ENCODE results near the gene GET4. TPM values are rescaled to one million over a fixed set of nuclear protein-coding genes. Genes with fewer than 3 reads are reported as not detected.

GET4 gene, protein sequence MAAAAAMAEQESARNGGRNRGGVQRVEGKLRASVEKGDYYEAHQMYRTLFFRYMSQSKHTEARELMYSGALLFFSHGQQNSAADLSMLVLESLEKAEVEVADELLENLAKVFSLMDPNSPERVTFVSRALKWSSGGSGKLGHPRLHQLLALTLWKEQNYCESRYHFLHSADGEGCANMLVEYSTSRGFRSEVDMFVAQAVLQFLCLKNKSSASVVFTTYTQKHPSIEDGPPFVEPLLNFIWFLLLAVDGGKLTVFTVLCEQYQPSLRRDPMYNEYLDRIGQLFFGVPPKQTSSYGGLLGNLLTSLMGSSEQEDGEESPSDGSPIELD
- 10 to 100 TPM; 32.1 to 36.3 TPM for total RNA-seq

DNA sequence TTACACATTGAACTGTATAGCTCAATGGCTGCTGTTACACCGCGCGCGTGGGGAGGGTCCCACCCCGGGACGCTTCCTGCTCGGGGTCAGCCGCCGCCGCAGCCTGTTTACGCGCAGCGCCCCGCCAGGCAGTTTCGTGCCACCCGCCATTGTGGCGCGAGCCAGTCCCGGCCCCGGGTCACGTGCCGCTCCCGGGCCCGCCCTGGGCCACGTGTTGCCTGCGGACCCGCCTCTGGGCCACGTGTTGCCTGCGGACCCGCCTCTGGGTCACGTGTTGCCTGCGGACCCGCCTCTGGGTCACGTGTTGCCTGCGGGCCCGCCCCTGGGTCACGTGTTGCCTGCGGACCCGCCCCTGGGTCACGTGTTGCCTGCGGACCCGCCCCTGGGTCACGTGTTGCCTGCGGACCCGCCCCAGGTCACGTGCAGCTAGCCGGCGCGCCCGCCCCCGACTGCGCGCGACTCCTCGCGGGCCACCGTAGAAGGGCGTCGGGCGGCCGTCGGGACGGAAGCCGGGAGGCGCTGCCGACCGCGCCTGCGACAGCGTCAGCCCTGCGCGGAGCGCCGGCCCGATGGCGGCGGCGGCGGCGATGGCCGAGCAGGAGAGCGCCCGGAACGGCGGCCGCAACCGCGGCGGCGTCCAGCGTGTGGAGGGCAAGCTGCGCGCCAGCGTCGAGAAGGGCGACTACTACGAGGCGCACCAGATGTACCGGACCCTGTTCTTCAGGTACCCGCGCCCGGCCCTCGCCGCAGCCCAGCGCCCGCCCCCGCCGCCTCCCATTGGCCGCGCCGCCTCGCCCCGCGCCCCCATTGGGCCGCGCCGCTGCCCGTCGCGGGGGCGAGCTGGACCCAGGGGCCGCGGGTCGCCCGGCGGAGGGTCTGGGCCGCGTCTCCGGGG, at the start of gene GET4:
TSS of gene GET4 (plus strand) at position 478 of the 895 bp plus-strand sequence. CDS start at position 570, 92 bp downstream.
- ChIA-PET POLR2A (interaction anchor here (0.5 kb wide), 1 partner anchor 529 kb away, joined by 3 read pairs; no protein-coding TSS in a partner anchor), CTCF (interaction anchor here (1.0 to 1.3 kb wide), 2 partner anchors 63 to 99 kb away, joined by 3 to 4 read pairs; partner anchors contain the start of gene COX19)
- no peaks in the 10 kb centered on the region for H3K9me3 Mint-ChIP-seq

GRCh38 chr7:828793-829561, 47.4 kb upstream of the GET4 start:
- POLR2A ChIA-PET: no interaction called here
- Mint-ChIP-seq H3K4me3 (no peak overlapping the region), H3K27me3 (no peaks in the 10 kb centered on the region), H3K36me3 (ENCODE audit: low read depth) (peaks cover 14% of the 10 kb centered on the region), H3K27ac (no peak overlapping the region), H3K9me3 (no peaks in the 10 kb centered on the region), H3K4me1 (peaks cover 61% of the 10 kb centered on the region)
- CTCF ChIA-PET: interaction anchor here (0.6 to 1.2 kb wide), 3 partner anchors 94 to 775 kb away, joined by 3 read pairs; no protein-coding TSS in a partner anchor
- DNase-seq: no peak

More for the DNA sequence above, at the start of gene GET4:
- H3K4me3 Mint-ChIP-seq: peak within 1 kb of the TSS; percentile 86
- H3K4me1 Mint-ChIP-seq: peaks cover 36% of the 10 kb centered on the region
- H3K27ac Mint-ChIP-seq: peak within 1 kb of the TSS; percentile 92
- peaks cover 25% of the 10 kb centered on the region for H3K36me3 Mint-ChIP-seq (ENCODE audit: low read depth)
- no peaks in the 10 kb centered on the region for H3K27me3 Mint-ChIP-seq
- DNase-seq: peak; percentile 93

DNA sequence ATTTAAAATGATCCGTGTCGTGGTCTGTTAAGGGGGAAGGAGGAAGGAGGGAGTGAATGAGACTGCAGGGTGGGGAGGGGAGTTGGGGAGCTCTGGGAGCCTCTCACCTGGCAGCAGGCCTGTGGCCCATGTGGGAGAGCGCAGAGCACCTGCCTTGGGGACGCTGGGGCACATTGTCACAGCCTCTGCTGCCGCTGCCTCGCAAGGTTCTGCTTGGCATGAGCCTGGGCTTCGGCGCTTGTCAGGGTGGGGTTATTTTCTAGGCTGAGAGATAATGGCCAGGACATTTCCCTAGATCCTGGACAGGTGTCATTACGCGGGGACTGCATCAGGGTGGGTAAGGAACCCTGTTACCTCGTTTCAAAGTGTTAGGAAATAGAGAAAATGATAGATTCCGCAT, 46.3 kb upstream of the GET4 start:
- peak overlapping the region; percentile 95 for H3K27ac Mint-ChIP-seq
- no peak overlapping the region for H3K4me3 Mint-ChIP-seq
- POLR2A ChIA-PET: no interaction called here
- no peak for DNase-seq
- CTCF ChIA-PET: interaction anchor here (0.7 kb wide), 1 partner anchor 776 kb away, joined by 3 read pairs; no protein-coding TSS in a partner anchor
- H3K4me1 Mint-ChIP-seq: peaks cover 56% of the 10 kb centered on the region
- H3K9me3 Mint-ChIP-seq: no peaks in the 10 kb centered on the region
- no peaks in the 10 kb centered on the region for H3K27me3 Mint-ChIP-seq
- H3K36me3 Mint-ChIP-seq (ENCODE audit: low read depth): peaks cover 14% of the 10 kb centered on the region

DNA sequence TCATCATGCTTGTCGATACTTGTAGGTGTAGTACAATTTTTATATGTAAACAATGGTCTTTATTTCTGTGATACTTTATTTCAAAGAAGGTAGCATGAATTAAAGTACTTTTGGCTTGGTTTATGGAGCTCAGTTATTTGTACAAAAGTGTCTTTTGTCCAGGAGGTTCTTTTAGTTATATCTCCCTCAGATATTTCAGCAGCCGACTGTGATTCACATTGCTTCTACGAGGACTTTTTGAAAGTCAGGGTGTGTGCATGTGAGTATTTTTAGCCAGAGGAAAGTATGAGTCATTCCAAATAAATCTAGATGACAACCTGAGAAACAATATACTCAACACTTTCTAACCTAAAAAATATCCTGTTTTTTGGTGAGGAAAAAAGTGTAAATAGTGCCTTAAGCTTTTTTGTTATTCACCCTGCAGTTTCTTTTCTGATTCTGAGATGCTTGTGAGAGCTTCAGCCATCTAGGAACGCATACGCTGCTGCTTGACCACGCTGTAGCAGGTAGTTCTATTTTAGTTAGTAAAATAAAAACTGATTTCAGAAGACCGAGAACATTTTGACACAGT, 44.7 kb upstream of the GET4 start:
- no peaks in the 10 kb centered on the region for H3K27me3 Mint-ChIP-seq
- H3K4me1 Mint-ChIP-seq: peaks cover 60% of the 10 kb centered on the region
- CTCF ChIA-PET: interaction anchor here (0.6 to 1.7 kb wide), 4 partner anchors 8 to 17 kb away, joined by 3 to 5 read pairs (median 4); no protein-coding TSS in a partner anchor
- H3K27ac Mint-ChIP-seq: peak overlapping the region; percentile 95
- peak overlapping the region; percentile 70 for H3K4me3 Mint-ChIP-seq
- peaks cover 13% of the 10 kb centered on the region for H3K36me3 Mint-ChIP-seq (ENCODE audit: low read depth)
- DNase-seq: peak; percentile 31
- no peaks in the 10 kb centered on the region for H3K9me3 Mint-ChIP-seq
- POLR2A ChIA-PET: interaction anchor here (0.6 kb wide), 1 partner anchor 70 kb away, joined by 3 read pairs; no protein-coding TSS in a partner anchor

GRCh38 chr7:832167-832967, 44.0 kb upstream of the GET4 start, which contains the start of gene SUN1:
Gene SUN1 (plus strand): TSS chr7:832476. CDS start chr7:832525, 49 bp downstream.
- H3K4me3 Mint-ChIP-seq: peak within 1 kb of the TSS; percentile 70
- H3K27ac Mint-ChIP-seq: peak within 1 kb of the TSS; percentile 95
- H3K4me1 Mint-ChIP-seq: peaks cover 57% of the 10 kb centered on the region
- ChIA-PET POLR2A (interaction anchor here (0.6 kb wide), 1 partner anchor 69 kb away, joined by 3 read pairs; no protein-coding TSS in a partner anchor), CTCF (interaction anchor here (0.6 to 1.7 kb wide), 6 partner anchors 8 to 570 kb away, joined by 3 to 5 read pairs (median 4); no protein-coding TSS in a partner anchor)
- DNase-seq: peak; percentile 81
- no peaks in the 10 kb centered on the region for H3K27me3 Mint-ChIP-seq
- H3K9me3 Mint-ChIP-seq: no peaks in the 10 kb centered on the region
- peaks cover 13% of the 10 kb centered on the region for H3K36me3 Mint-ChIP-seq (ENCODE audit: low read depth)

DNA sequence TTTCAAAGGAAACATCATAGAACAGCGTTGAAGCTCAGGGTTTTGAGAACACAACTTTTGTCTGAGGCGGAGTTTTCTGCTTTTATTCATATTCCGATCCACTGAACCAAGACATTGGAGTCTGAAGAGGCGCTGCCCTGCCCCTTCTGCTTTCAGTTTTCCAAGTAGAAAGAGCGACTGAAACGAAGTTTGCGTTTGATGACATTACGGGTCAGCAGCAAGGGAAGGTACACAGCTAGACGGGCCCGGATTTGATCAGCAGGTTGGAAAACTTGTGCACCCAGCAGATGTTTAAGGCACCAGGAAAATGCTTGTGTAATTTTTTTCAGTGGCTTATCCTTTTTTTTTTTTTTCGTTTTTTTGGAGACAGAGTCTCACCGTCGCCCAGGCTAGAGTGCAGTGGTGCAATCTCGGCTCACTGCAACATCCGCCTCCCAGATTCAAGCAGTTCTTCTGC, 43.4 kb upstream of the GET4 start:
- H3K4me3 Mint-ChIP-seq: peak overlapping the region; percentile 70
- CTCF ChIA-PET: interaction anchor here (0.9 to 1.7 kb wide), 3 partner anchors 16 to 571 kb away, joined by 3 to 4 read pairs (median 4); no protein-coding TSS in a partner anchor
- no peak for DNase-seq
- peaks cover 13% of the 10 kb centered on the region for H3K36me3 Mint-ChIP-seq (ENCODE audit: low read depth)
- peaks cover 57% of the 10 kb centered on the region for H3K4me1 Mint-ChIP-seq
- POLR2A ChIA-PET: no interaction called here
- peak overlapping the region; percentile 95 for H3K27ac Mint-ChIP-seq
- H3K27me3 Mint-ChIP-seq: no peaks in the 10 kb centered on the region
- no peaks in the 10 kb centered on the region for H3K9me3 Mint-ChIP-seq

DNA sequence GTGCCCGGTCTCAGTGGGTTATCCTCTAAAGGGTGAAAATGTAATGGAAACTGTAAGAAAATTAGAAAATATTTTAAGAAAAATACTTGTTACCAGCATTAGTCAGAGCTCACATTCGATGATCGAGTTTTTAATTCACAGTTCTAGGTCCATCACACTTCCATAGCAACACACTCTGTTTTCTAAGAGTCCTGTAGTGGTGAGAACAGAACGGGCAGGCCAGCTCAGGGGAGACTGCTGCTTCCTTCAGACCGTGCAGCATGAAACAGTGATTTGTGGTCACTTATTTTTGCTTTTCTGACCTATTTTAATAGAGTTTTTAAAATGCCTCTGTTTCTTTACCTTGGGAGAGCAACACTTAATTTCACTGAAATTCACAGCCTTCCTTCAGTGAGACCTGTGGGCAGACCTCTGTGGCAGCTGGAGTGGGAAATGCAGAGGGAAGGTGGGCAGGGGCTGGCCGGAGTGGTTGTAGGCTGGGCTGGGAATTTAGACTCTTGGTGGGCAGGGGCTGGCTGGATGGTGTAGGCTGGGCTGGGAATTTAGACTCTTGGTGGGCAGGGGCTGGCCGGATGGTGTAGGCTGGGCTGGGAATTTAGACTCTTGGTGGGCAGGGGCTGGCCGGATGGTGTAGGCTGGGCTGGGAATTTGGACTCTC, 42.6 kb upstream of the GET4 start:
- no peak for DNase-seq
- H3K9me3 Mint-ChIP-seq: no peaks in the 10 kb centered on the region
- peaks cover 53% of the 10 kb centered on the region for H3K4me1 Mint-ChIP-seq
- H3K27me3 Mint-ChIP-seq: no peaks in the 10 kb centered on the region
- peak overlapping the region; percentile 95 for H3K27ac Mint-ChIP-seq
- no peak overlapping the region for H3K4me3 Mint-ChIP-seq
- ChIA-PET CTCF (interaction anchor here (1.4 to 1.7 kb wide), 2 partner anchors 15 to 27 kb away, joined by 4 read pairs; no protein-coding TSS in a partner anchor), POLR2A (interaction anchor here (0.6 kb wide), 1 partner anchor 238 kb away, joined by 3 read pairs; no protein-coding TSS in a partner anchor)
- H3K36me3 Mint-ChIP-seq (ENCODE audit: low read depth): peaks cover 15% of the 10 kb centered on the region

DNA sequence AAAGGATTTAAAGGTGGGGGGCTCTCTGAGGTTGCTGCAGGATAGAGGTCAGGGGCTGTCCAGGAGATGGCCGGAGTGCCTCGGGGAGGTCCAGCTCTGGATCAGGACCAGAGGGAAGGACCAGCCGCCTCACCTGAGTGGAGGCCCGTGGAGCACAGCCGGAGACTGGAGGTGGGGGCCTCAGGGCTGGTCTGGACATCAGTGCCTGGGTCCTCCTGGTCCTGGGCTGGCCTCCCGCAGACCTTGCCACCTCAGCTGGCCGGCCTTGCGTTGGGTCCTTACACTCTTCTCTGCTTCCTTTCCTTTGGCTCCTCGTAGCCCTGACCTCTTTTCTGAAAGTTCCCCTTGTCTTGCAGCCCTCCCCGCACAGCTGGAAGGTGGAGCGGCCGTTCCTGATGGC, 42.1 kb upstream of the GET4 start:
- ChIA-PET CTCF (no interaction called here), POLR2A (no interaction called here)
- DNase-seq: no peak
- Mint-ChIP-seq H3K4me1 (peaks cover 49% of the 10 kb centered on the region), H3K27ac (no peak overlapping the region), H3K4me3 (no peak overlapping the region), H3K27me3 (no peaks in the 10 kb centered on the region), H3K36me3 (ENCODE audit: low read depth) (peaks cover 19% of the 10 kb centered on the region), H3K9me3 (no peaks in the 10 kb centered on the region)

DNA sequence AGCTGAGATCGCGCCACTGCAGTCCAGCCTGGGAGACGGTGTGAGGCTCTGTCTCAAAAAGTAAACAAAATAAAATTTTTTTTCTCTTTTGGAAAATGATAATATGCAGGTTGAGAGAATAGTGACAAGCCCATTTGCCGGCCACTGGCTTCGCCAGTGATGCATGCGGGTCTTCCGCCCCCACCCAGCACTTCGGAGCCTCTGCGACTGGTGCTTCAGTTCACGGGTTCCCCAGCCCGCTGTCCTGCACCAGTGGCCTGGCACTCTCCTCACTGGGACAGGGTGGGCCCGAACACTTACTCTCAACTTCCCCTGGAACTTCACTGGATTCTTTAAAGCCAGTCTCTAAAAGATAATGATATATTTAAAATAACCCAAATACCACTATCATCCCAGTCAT, 41.3 kb upstream of the GET4 start:
- no peaks in the 10 kb centered on the region for H3K9me3 Mint-ChIP-seq
- POLR2A ChIA-PET: no interaction called here
- H3K4me3 Mint-ChIP-seq: no peak overlapping the region
- no peak overlapping the region for H3K27ac Mint-ChIP-seq
- no peak for DNase-seq
- CTCF ChIA-PET: no interaction called here
- H3K36me3 Mint-ChIP-seq (ENCODE audit: low read depth): peaks cover 24% of the 10 kb centered on the region
- H3K4me1 Mint-ChIP-seq: peaks cover 47% of the 10 kb centered on the region
- H3K27me3 Mint-ChIP-seq: no peaks in the 10 kb centered on the region

GRCh38 chr7:835485-836401, 40.6 kb upstream of the GET4 start:
- H3K4me3 Mint-ChIP-seq: no peak overlapping the region
- peaks cover 25% of the 10 kb centered on the region for H3K36me3 Mint-ChIP-seq (ENCODE audit: low read depth)
- CTCF ChIA-PET: interaction anchor here (1.1 to 1.3 kb wide), 2 partner anchors 19 to 37 kb away, joined by 3 to 4 read pairs; no protein-coding TSS in a partner anchor
- H3K27ac Mint-ChIP-seq: peak overlapping the region; percentile 38
- POLR2A ChIA-PET: no interaction called here
- no peak for DNase-seq
- peaks cover 40% of the 10 kb centered on the region for H3K4me1 Mint-ChIP-seq
- no peaks in the 10 kb centered on the region for H3K27me3 Mint-ChIP-seq
- H3K9me3 Mint-ChIP-seq: no peaks in the 10 kb centered on the region

Data from activated CD4-positive, alpha-beta T cell treated with anti-CD3 and anti-CD28 coated beads, Interleukin-2, amount 10 ng/mL, durations not matched to agents 7 days and 5 days (primary cell).